ENCODE data around the gene GNB1L.

Gene GNB1L

GRCh38 chr22:19821523-19822300, 33.0 kb downstream of the GNB1L start:
- peaks cover 17% of the 10 kb centered on the region for H3K36me3 Mint-ChIP-seq
- ATAC-seq: no peak
- H3K9me3 Mint-ChIP-seq: peaks cover 2% of the 10 kb centered on the region
- H3K27me3 Mint-ChIP-seq: no peaks in the 10 kb centered on the region
- H3K27ac Mint-ChIP-seq: no peak overlapping the region
- H3K4me1 Mint-ChIP-seq: peaks cover 10% of the 10 kb centered on the region
- H3K4me3 Mint-ChIP-seq: no peak overlapping the region

DNA sequence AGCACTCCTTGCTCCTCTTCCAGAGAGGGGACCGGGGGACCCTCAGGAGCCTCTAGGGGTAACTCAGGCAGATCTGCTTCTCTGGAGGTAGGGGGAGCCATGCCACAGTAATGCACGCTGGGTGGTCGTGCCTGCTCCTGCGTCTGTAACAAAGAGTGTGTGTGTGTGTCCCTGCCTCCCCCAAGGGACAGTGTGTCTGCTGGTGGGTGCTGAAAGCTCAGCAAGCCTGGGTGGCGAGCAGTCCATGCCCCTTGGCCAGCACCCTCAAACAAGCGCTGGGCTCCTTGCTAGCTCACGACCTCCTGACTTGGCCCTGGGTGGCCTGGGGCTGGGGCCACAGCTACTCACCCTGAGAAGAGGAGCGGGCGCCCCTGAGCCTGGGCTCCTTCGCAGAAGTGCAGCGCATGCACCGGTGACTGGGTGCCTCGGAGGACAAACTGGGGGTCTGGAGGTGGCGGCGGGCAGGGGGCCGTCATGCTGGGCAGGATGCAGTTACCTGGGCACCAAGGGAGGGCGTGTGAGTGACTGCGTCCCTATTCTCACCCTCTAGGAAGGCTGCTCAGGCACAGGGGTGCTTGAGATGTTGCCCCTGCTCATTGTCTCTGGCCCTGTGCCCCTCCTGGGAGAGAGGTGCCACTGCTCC, 33.7 kb downstream of the GNB1L start:
- H3K4me1 Mint-ChIP-seq: peaks cover 10% of the 10 kb centered on the region
- no peak overlapping the region for H3K27ac Mint-ChIP-seq
- H3K27me3 Mint-ChIP-seq: no peaks in the 10 kb centered on the region
- H3K4me3 Mint-ChIP-seq: no peak overlapping the region
- peaks cover 10% of the 10 kb centered on the region for H3K36me3 Mint-ChIP-seq
- H3K9me3 Mint-ChIP-seq: no peaks in the 10 kb centered on the region
- no peak for ATAC-seq

GRCh38 chr22:19819911-19820879, 34.5 kb downstream of the GNB1L start:
- no peaks in the 10 kb centered on the region for H3K9me3 Mint-ChIP-seq
- peaks cover 10% of the 10 kb centered on the region for H3K4me1 Mint-ChIP-seq
- peaks cover 9% of the 10 kb centered on the region for H3K36me3 Mint-ChIP-seq
- no peak overlapping the region for H3K4me3 Mint-ChIP-seq
- no peak for ATAC-seq
- no peaks in the 10 kb centered on the region for H3K27me3 Mint-ChIP-seq
- no peak overlapping the region for H3K27ac Mint-ChIP-seq

DNA sequence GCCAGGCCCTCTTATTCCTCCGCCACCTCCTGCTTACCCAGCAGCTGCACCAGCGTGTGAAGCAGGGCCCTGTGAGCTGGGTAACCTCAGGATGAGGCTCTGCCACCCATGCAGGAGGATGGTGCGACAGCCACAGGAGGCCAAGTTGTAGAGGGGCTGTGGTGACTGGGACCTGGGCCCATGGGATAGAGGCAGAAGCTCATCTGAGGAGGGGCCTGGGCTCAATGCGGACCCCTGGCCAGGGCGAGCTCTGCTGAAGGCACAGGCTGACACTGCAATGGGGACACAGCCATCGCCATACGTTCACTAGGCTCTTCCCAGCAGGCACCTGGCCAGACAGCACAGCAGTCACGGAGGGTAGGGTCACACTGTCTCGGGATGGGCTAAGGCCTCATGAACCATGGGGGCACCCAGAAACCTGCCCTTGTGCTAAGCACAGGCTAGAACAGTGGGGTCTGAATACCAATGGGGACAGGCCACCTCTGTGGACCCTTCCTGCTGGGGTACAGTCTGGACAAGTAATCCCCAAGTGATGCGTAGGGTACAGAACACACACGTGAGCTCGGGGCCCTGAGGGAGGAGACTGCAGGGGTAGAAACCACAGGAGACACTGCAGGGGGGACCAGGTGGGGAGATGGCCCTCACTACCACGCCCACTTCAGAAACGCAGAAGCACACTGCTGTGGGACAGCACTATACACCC, 35.3 kb downstream of the GNB1L start:
- H3K9me3 Mint-ChIP-seq: no peaks in the 10 kb centered on the region
- peaks cover 8% of the 10 kb centered on the region for H3K4me1 Mint-ChIP-seq
- H3K4me3 Mint-ChIP-seq: no peak overlapping the region
- no peaks in the 10 kb centered on the region for H3K27me3 Mint-ChIP-seq
- H3K36me3 Mint-ChIP-seq: peaks cover 9% of the 10 kb centered on the region
- H3K27ac Mint-ChIP-seq: no peak overlapping the region
- no peak for ATAC-seq

DNA sequence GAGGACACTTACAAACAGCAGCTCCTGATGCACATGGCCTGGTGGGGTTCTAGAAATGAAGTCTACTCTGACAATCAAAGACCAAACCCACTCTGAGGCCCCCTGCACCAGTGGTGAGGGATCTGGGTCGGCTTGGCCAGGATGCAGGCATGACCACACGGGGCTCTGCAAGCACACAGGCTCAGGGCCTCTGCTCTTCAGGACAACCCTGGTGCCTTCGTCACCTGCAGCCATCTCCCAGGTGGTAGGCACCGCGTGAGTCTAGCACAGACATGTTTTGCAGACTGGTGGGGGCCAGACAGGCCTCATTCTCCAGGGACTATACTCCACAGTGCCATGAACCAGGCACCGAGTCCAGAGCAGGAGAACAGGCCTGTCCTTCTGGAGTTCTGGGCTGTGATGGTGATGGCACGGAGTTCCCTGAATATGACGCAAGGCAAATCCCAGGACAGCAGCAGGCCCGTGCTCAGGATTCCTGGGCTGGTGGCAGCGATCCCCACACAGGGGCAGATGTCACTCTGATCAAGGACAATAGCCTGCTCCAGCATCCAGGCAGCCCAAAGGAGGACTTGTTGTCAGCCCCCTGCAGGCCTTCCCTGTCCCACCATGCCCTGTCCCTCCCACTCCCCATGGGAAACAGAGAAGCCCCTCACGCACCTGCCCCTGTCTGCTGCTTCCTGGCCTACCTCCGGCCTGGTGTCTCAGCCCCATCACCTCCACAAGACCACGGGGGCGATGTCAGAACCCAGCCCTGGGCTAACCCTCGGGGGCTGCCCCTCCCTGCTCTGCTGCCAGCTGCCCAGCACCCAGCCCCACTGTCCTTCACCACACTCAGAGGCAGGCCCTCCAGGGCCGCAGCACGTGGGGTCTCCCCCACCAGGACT, 36.1 kb downstream of the GNB1L start:
- Mint-ChIP-seq H3K9me3 (no peaks in the 10 kb centered on the region), H3K36me3 (peaks cover 6% of the 10 kb centered on the region), H3K27me3 (no peaks in the 10 kb centered on the region), H3K4me1 (peaks cover 2% of the 10 kb centered on the region), H3K27ac (no peak overlapping the region), H3K4me3 (no peak overlapping the region)
- no peak for ATAC-seq

GRCh38 chr22:19816372-19817119, 38.1 kb downstream of the GNB1L start:
- no peak for ATAC-seq
- Mint-ChIP-seq H3K27me3 (no peaks in the 10 kb centered on the region), H3K36me3 (peaks cover 17% of the 10 kb centered on the region), H3K27ac (no peak overlapping the region), H3K9me3 (no peaks in the 10 kb centered on the region), H3K4me3 (no peak overlapping the region), H3K4me1 (no peaks in the 10 kb centered on the region)

GRCh38 chr22:19815823-19816290, 38.8 kb downstream of the GNB1L start:
- no peak overlapping the region for H3K27ac Mint-ChIP-seq
- no peaks in the 10 kb centered on the region for H3K4me1 Mint-ChIP-seq
- H3K36me3 Mint-ChIP-seq: peaks cover 24% of the 10 kb centered on the region
- no peak for ATAC-seq
- no peaks in the 10 kb centered on the region for H3K27me3 Mint-ChIP-seq
- no peaks in the 10 kb centered on the region for H3K9me3 Mint-ChIP-seq
- no peak overlapping the region for H3K4me3 Mint-ChIP-seq

GRCh38 chr22:19815093-19815822, 39.4 kb downstream of the GNB1L start:
- Mint-ChIP-seq H3K27me3 (no peaks in the 10 kb centered on the region), H3K9me3 (no peaks in the 10 kb centered on the region), H3K4me3 (no peak overlapping the region), H3K36me3 (peaks cover 25% of the 10 kb centered on the region), H3K27ac (no peak overlapping the region), H3K4me1 (no peaks in the 10 kb centered on the region)
- no peak for ATAC-seq

GRCh38 chr22:19814428-19814827, 40.2 kb downstream of the GNB1L start:
- no peak for ATAC-seq
- H3K9me3 Mint-ChIP-seq: no peaks in the 10 kb centered on the region
- H3K4me3 Mint-ChIP-seq: no peak overlapping the region
- no peak overlapping the region for H3K27ac Mint-ChIP-seq
- no peaks in the 10 kb centered on the region for H3K27me3 Mint-ChIP-seq
- H3K4me1 Mint-ChIP-seq: no peaks in the 10 kb centered on the region
- H3K36me3 Mint-ChIP-seq: peaks cover 25% of the 10 kb centered on the region

DNA sequence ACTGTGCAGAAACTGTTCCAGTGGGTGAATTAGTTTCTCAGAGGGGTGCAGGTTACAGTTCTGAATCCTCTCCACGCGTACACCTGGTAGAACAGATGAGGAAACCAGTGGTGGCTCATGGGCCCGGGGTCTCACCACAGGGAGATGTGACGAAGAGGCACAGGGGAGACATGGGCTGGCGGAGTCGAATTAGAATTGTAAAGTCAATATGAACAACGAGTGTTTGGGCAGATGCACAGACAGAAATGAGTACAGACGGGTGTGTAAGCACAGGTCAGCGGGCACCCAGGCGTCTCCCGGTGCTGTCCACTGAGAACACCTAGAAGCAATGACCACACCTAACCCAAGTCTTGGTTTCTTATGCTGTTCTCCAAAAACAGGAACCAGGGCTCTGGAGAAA, 41.8 kb downstream of the GNB1L start:
- no peaks in the 10 kb centered on the region for H3K4me1 Mint-ChIP-seq
- no peaks in the 10 kb centered on the region for H3K9me3 Mint-ChIP-seq
- no peak overlapping the region for H3K27ac Mint-ChIP-seq
- no peak overlapping the region for H3K4me3 Mint-ChIP-seq
- ATAC-seq: no peak
- no peaks in the 10 kb centered on the region for H3K27me3 Mint-ChIP-seq
- peaks cover 25% of the 10 kb centered on the region for H3K36me3 Mint-ChIP-seq

DNA sequence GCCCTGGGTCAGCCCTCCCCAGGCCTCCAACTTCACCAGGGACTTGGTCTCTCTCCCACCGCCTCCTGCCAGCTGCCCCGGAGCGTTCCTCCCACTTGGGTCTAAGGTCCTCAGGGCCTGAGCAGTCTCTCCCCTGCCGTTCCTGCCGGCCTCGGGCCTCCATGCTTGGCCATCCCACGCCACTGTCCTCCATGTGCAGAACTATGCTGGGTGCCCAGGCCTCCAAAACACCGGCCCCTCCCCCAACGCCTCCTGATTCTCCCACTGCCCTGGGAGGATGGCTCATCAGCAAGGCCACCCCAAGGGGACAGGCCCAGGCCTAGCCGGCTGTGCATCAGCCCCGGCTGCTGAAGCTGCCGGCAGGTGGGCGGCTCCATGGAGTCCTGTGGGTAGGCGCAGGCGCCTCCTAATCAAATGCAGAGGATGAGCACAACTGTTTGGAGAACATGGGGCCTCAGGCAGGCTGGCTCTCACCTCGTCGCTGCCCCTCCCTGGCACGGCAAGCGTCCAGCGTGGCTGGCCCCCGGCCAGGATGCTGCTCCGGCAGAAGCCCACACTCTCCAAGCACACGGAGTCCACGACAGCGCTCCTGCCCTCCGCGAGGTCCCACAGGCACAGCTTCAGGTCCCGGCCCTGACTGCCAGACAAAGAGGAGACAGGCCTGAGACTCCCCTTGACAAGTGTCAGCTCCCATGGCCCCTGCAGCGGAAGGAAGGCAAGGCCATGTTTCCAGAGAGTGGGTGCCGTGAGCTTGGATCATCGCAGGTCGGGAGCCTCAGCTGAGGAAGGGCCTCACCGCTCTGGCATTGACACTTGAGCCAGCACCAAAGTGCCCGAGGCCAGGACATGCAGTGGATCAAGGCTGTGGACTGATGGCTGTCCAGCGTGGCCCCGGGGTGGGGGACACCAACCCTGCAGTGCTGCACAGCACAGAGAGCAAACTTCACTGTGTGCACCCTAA, 42.6 kb downstream of the GNB1L start:
- H3K36me3 Mint-ChIP-seq: peaks cover 26% of the 10 kb centered on the region
- H3K4me3 Mint-ChIP-seq: no peak overlapping the region
- H3K27me3 Mint-ChIP-seq: no peaks in the 10 kb centered on the region
- H3K9me3 Mint-ChIP-seq: no peaks in the 10 kb centered on the region
- H3K4me1 Mint-ChIP-seq: no peaks in the 10 kb centered on the region
- no peak overlapping the region for H3K27ac Mint-ChIP-seq
- no peak for ATAC-seq

- peak; percentile 21 for ATAC-seq
- H3K27me3 Mint-ChIP-seq: no peaks in the 10 kb centered on the region
Measured at GRCh38 chr22:19811211-19811621, 43.5 kb downstream of the GNB1L start.

More at GRCh38 chr22:19811211-19811621, 43.5 kb downstream of the GNB1L start:
- Mint-ChIP-seq H3K4me1 (no peaks in the 10 kb centered on the region), H3K9me3 (no peaks in the 10 kb centered on the region), H3K36me3 (peaks cover 33% of the 10 kb centered on the region), H3K4me3 (no peak overlapping the region), H3K27ac (no peak overlapping the region)

Data from stimulated activated memory B cell treated with anti-CD40 and anti-IgM and Interleukin-4, amounts not matched to agents 10 μg/mL and 1 μg/mL and 100 μg/mL, for 72 hours (primary cell).